SK-N-MC (cell line): ENCODE measurements around the gene CEP72.
"Not testable (repeated sequence)": the region's sequence is repeated elsewhere in the genome, so short reads cannot be mapped to it uniquely, and the experiment has no call there.

Experiments
- EZH2 ChIP-seq: fragments of 200-600 bp; sonication (generic); IDR thresholded peaks from one replicate; pipeline ENCODE4 v1.6.1; 2017; ENCODE audit warnings: antibody characterized with exemption
- FOXP2 ChIP-seq: optimal IDR thresholded peaks from 2 replicates; pipeline ENCODE3; 2011; ENCODE audit warnings: mild to moderate bottlenecking, moderate library complexity; ENCODE audit not compliant: insufficient read depth; ENCODE audit errors: extremely low read length, control extremely low read depth
- POLR2AphosphoS5 ChIP-seq: IDR thresholded peaks from 2 replicates; pipeline ENCODE4 v1.6.1; 2012; ENCODE audit warnings: mild to moderate bottlenecking, low read depth, low read length, borderline replicate concordance

DNA sequence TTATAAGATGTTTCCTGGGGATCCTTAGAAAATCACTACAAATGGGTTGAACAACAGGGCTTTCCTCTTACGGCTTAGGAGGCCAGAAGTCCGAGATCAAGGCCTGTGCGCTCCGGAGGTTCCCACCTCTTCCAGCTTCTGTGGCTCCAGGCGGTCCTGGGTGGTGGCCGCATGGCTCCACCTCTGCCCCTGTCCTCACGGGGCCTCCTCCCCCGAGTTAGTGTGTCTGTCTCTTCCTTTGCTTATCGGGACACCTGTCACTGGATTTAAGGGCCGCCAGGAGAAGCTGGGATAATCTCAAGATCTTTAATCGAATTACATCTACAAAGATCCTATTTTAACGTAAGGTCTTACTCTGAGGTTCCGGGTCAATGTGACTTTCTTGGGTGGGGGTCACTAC, 83.3 kb downstream of the CEP72 start:
- TF ChIP-seq POLR2AphosphoS5, EZH2, FOXP2: not testable (repeated sequence)
